IMR-90 (cell line): ENCODE measurements around the gene HTT. TPM values are rescaled to one million over a fixed set of nuclear protein-coding genes. Genes with fewer than 3 reads are reported as not detected.

Experiments
- ATAC-seq: fragments of 200-7000 bp; cut with Tn5 transposase; 2 replicates; pipeline ENCODE4 v1.9.1; 2020; ENCODE audit warnings: low read depth, mild to moderate bottlenecking, moderate library complexity
- BruUV-seq: library from RNA; stranded (reverse); fragments of 400-500 nt; replicated peaks from 2 replicates; lab custom pipeline; 2021; lab: Mats Ljungman, UMichigan
- CTCF ChIA-PET: fragments of 300-600 bp; formaldehyde crosslinking; extraction: SDS; loops from one replicate; lab custom pipeline; 2021; ENCODE audit warnings: antibody characterized with exemption; lab: Yijun Ruan, JAX
- POLR2A ChIA-PET: fragments of 300-600 bp; sonication (Branson Sonifier 250); formaldehyde crosslinking; loops from one replicate; lab custom pipeline; 2022; ENCODE audit warnings: antibody characterized with exemption; ENCODE audit not compliant: unreplicated experiment; lab: Charles Lee
- DNase-seq: peaks from one replicate; pipeline ENCODE4 v3.0.0; 2013
- H2AFZ ChIP-seq: replicated peaks from 2 replicates; pipeline ENCODE3; 2013; ENCODE audit warnings: low read length, mild to moderate bottlenecking; ENCODE audit not compliant: poor library complexity
- H2AK5ac ChIP-seq: 2 replicates; pipeline ENCODE4 v1.6.1; 2013; ENCODE audit warnings: low read depth, low read length, inconsistent platforms
- H2AK9ac ChIP-seq: replicated peaks from 2 replicates; pipeline ENCODE3; 2013; ENCODE audit warnings: mild to moderate bottlenecking, low read depth, low read length, moderate library complexity; ENCODE audit not compliant: poor library complexity
- H2BK120ac ChIP-seq: 2 replicates; pipeline ENCODE4 v1.6.1; 2013; ENCODE audit warnings: low read depth, low read length, inconsistent platforms
- H2BK15ac ChIP-seq: 3 replicates; pipeline ENCODE4 v1.6.1; 2013; ENCODE audit warnings: low read depth, low read length, inconsistent platforms
- H2BK20ac ChIP-seq: 2 replicates; pipeline ENCODE4 v1.6.1; 2013; ENCODE audit warnings: low read depth, mild to moderate bottlenecking, inconsistent platforms, low read length, moderate library complexity
- H2BK5ac ChIP-seq: 2 replicates; pipeline ENCODE4 v1.6.1; 2013; ENCODE audit warnings: mild to moderate bottlenecking, low read depth, low read length, inconsistent platforms; ENCODE audit not compliant: poor library complexity, severe bottlenecking
- H3K14ac ChIP-seq: replicated peaks from 2 replicates; pipeline ENCODE4 v1.6.1; 2013; ENCODE audit warnings: low read depth, low read length, inconsistent platforms
- H3K18ac ChIP-seq: 2 replicates; pipeline ENCODE4 v1.6.1; 2013; ENCODE audit warnings: low read depth, low read length, control low read depth
- H3K23ac ChIP-seq: 2 replicates; pipeline ENCODE4 v1.6.1; 2013; ENCODE audit warnings: low read depth, low read length, inconsistent platforms
- H3K27ac ChIP-seq: 2 replicates; pipeline ENCODE4 v1.5.1; 2013; ENCODE audit warnings: mild to moderate bottlenecking, control low read depth, low read length; ENCODE audit not compliant: insufficient read depth
- H3K27me3 ChIP-seq: 2 replicates; pipeline ENCODE4 v1.6.1; 2013; ENCODE audit warnings: low read length; ENCODE audit not compliant: control insufficient read depth, insufficient read depth
- H3K36me3 ChIP-seq: 2 replicates; pipeline ENCODE4 v1.6.1; 2013; ENCODE audit warnings: low read length, mixed read lengths; ENCODE audit not compliant: control insufficient read depth, insufficient read depth
- H3K4ac ChIP-seq: 2 replicates; pipeline ENCODE4 v1.6.1; 2013; ENCODE audit warnings: low read depth, low read length, inconsistent platforms
- H3K4me1 ChIP-seq: 2 replicates; pipeline ENCODE4 v1.6.1; 2013; ENCODE audit warnings: low read length, mixed read lengths; ENCODE audit not compliant: control insufficient read depth, insufficient read depth
- H3K4me2 ChIP-seq: 2 replicates; pipeline ENCODE4 v1.6.1; 2013; ENCODE audit warnings: low read depth, mild to moderate bottlenecking, control low read depth, low read length, moderate library complexity
- H3K4me3 ChIP-seq: 2 replicates; pipeline ENCODE4 v1.5.1; 2013; ENCODE audit warnings: low read depth, mild to moderate bottlenecking, control low read depth, low read length, moderate library complexity; ENCODE audit not compliant: insufficient read depth
- H3K56ac ChIP-seq: 2 replicates; pipeline ENCODE4 v1.6.1; 2013; ENCODE audit warnings: low read length, inconsistent platforms; ENCODE audit not compliant: insufficient read depth; ENCODE audit errors: extremely low read depth
- H3K79me1 ChIP-seq, 2 experiments: 2 replicates each; pipeline ENCODE4 v1.6.1; 2013; ENCODE audit warnings: low read length in 2 of 2, inconsistent platforms in 1 of 2, low read depth in 1 of 2
- H3K9ac ChIP-seq: 2 replicates; pipeline ENCODE4 v1.6.1; 2013; ENCODE audit warnings: low read depth, low read length, control low read depth
- H3K9me1 ChIP-seq: 2 replicates; pipeline ENCODE4 v1.6.1; 2013; ENCODE audit warnings: low read length, inconsistent platforms; ENCODE audit not compliant: insufficient read depth
- H3K9me3 ChIP-seq: 2 replicates; pipeline ENCODE4 v1.6.1; 2013; ENCODE audit warnings: low read length; ENCODE audit not compliant: control insufficient read depth, insufficient read depth
- H4K20me1 ChIP-seq: 2 replicates; pipeline ENCODE4 v1.6.1; 2013; ENCODE audit warnings: low read length, inconsistent platforms; ENCODE audit not compliant: insufficient read depth
- H4K5ac ChIP-seq: 2 replicates; pipeline ENCODE4 v1.6.1; 2013; ENCODE audit warnings: mild to moderate bottlenecking, low read depth, low read length, control low read depth
- H4K8ac ChIP-seq, 2 experiments: 2 replicates each; pipeline ENCODE4 v1.6.1; 2013; ENCODE audit warnings: low read depth in 2 of 2, low read length in 2 of 2, control low read depth in 1 of 2, inconsistent platforms in 1 of 2
- H4K91ac ChIP-seq: 2 replicates; pipeline ENCODE4 v1.6.1; 2013; ENCODE audit warnings: low read depth, low read length, inconsistent platforms; ENCODE audit not compliant: insufficient read depth
- MAFK ChIP-seq: IDR thresholded peaks from 2 replicates; pipeline ENCODE4 v1.6.1; 2012; ENCODE audit warnings: low read depth, low read length, improper control_type of control experiment
- MAZ ChIP-seq: IDR thresholded peaks from 2 replicates; pipeline ENCODE4 v1.6.1; 2012; ENCODE audit warnings: low read depth, mild to moderate bottlenecking, low read length, improper control_type of control experiment, moderate library complexity, borderline replicate concordance
- WGBS, 2 experiments: methylation state at CpG; one replicate each; pipeline versions ENCODE4 v1.1.5 to v1.1.7; 2013; ENCODE audit warnings: missing lambda C conversion rate in 2 of 2; ENCODE audit not compliant: insufficient read length in 1 of 2; ENCODE audit errors: extremely low coverage in 2 of 2; 5-methylcytosine and 5-hydroxymethylcytosine counted together
- dilution Hi-C: fragments of 300-500 bp; cut with HindIII; formaldehyde crosslinking; loops from one replicate; pipeline ENCODE4 v1.14.3; 2018; ENCODE audit warnings: low sequenced_read_pairs; ENCODE audit not compliant: unreplicated experiment
- in situ Hi-C: fragments of 300-500 bp; cut with MboI; formaldehyde crosslinking; loops from 3 replicates; pipeline ENCODE4 v1.14.3; 2019; ENCODE audit warnings: low sequenced_read_pairs, inconsistent platforms, mixed read lengths
- intact Hi-C: fragments of 100-400 bp; cut with micrococcal nuclease; formaldehyde crosslinking; loops from 2 replicates; pipeline ENCODE4 v1.10.0; 2022
- polyA plus RNA-seq, 3 experiments: library from polyadenylated mRNA; depleted of rRNA; stranded (reverse); fragments of >200 nt; gene quantifications; 2 replicates each; pipeline ENCODE4 v1.2.3, GENCODE V29; 2012; ENCODE audit warnings: low replicate concordance in 1 of 3
- total RNA-seq: library from RNA; depleted of rRNA; stranded (reverse); fragments of >200 nt; gene quantifications from 2 replicates; pipeline ENCODE4 v1.2.3, GENCODE V29; 2012

Gene HTT
- total and polyA plus RNA-seq, 2 of the 4 experiments (the other 2 are of a cell fraction): 11.6 to 14.3 TPM

DNA sequence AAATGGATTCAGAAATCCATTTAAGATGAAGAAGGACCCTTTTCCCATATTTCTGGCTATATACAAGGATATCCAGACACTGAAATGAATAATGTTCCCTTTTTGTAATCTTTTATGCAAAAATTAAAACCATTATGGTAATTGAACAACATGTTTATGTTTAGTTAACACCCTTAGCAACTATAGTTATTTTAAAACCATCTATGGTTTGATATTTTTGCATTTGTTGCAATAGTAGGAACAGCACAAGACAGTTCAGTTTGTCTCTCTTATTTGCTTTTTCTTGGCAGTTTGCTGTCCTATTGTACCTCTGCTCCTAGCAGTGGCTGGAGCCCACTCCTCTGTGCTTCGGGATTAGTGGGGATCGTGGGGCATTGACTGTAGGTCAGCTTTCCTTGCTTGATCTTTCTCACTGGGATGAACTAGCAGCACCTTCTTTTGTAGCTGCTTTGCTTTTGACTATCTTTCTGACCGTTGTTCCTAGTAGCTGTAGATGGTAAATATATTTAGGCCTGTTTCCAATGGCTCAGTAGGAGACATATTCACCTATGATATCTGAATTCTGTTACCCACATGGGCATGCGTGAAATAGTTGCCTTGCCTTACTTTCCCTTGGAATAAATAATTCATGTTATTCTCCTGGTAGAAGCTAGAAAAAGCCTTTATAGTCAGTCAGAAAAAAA, 12.8 kb downstream of the HTT start:
- H2AK5ac ChIP-seq: no peak overlapping the region
- H3K14ac ChIP-seq: no peak overlapping the region
- intact Hi-C loops (no loop called here), in situ Hi-C loops (no loop called here), dilution Hi-C loops (no loop called here)
- no peak overlapping the region for H2AFZ ChIP-seq
- no peak overlapping the region for H3K23ac ChIP-seq
- H3K36me3 ChIP-seq: peaks cover 8% of the 10 kb centered on the region
- no peak overlapping the region for H3K4me3 ChIP-seq
- ChIA-PET CTCF (no interaction called here), POLR2A (no interaction called here)
- no peak for DNase-seq
- peaks cover 26% of the 10 kb centered on the region for H4K20me1 ChIP-seq
- WGBS, 2 experiments: no CpG with 5 or more reads among the region's 4 CpGs
- H2BK5ac ChIP-seq: no peak overlapping the region
- H2AK9ac ChIP-seq: no peak overlapping the region
- H3K27ac ChIP-seq: no peak overlapping the region
- peaks cover 10% of the 10 kb centered on the region for H3K9me1 ChIP-seq
- H2BK120ac ChIP-seq: no peak overlapping the region
- no peak overlapping the region for H3K4me2 ChIP-seq
- no peak overlapping the region for H3K4ac ChIP-seq
- H3K9me3 ChIP-seq: no peaks in the 10 kb centered on the region
- H4K5ac ChIP-seq: no peak overlapping the region
- H3K18ac ChIP-seq: no peak overlapping the region
- BruUV-seq: no TSS peak
- no peak overlapping the region for H4K91ac ChIP-seq
- H3K9ac ChIP-seq: no peak overlapping the region
- TF ChIP-seq MAZ (no peak), MAFK (no peak)
- H2BK20ac ChIP-seq: no peak overlapping the region
- no peak for ATAC-seq
- H2BK15ac ChIP-seq: no peak overlapping the region
- H3K27me3 ChIP-seq: no peaks in the 10 kb centered on the region
- no peak overlapping the region for H3K56ac ChIP-seq
- H4K8ac ChIP-seq: no peak overlapping the region
- H3K79me1 ChIP-seq: peaks cover 31 to 42% of the 10 kb centered on the region in 2 experiments
- H3K4me1 ChIP-seq: no peaks in the 10 kb centered on the region
